Omental fat pad (tissue), 4 donors: Measurements from ENCODE around the gene TOP2B. TPM values are rescaled to one million over a fixed set of nuclear protein-coding genes. Genes with fewer than 3 reads are reported as not detected.

Experiments
- ATAC-seq: fragments of 150-250 bp; one replicate; pipeline ENCODE4 v1.9.1; 2016; ENCODE audit warnings: mild to moderate bottlenecking, moderate library complexity; ENCODE audit not compliant: low FRiP score
- DNase-seq: peaks from one replicate; pipeline ENCODE4 v3.0.0-alpha.2; 2019; ENCODE audit warnings: low spot score
- CTCF ChIP-seq, 3 donors: fragments of 450-650 bp; IDR thresholded peaks; one replicate each; pipeline ENCODE4 v1.5.1; 2016 to 2017; ENCODE audit warnings: antibody characterized with exemption in 3 of 3, mild to moderate bottlenecking in 3 of 3, moderate library complexity in 2 of 3
- total RNA-seq, 4 donors: library from RNA; depleted of rRNA; stranded (reverse); fragments of >200 nt; gene quantifications; one replicate each; pipeline ENCODE4 v1.1.0, GENCODE V29; 2016

TOP2B gene
- total RNA-seq, 4 donors from 2014 or later = 63.0 to 98.0 (median 64.3) TPM

- TF ChIP-seq CTCF (IDR thresholded peaks at IDR 0.05) = no peak
- ATAC-seq = no peak
- DNase-seq = no peak
These were observed 107.0 kb downstream of the TOP2B start for GRCh38 chr3:25557694-25558093.

- ATAC-seq (no peak), DNase-seq (no peak)
- no peak for TF ChIP-seq CTCF (IDR thresholded peaks at IDR 0.05)
These were observed 108.3 kb downstream of the TOP2B start for GRCh38 chr3:25556447-25556846.

GRCh38 chr3:25555695-25556437 lies 108.8 kb downstream of the TOP2B start:
- TF ChIP-seq CTCF (IDR thresholded peaks at IDR 0.05) = no peak
- ATAC-seq (no peak), DNase-seq (no peak)

GRCh38 chr3:25554376-25554775 lies 110.3 kb downstream of the TOP2B start:
- no peak for TF ChIP-seq CTCF (IDR thresholded peaks at IDR 0.05)
- DNase-seq (no peak), ATAC-seq (no peak)

- ATAC-seq (no peak), DNase-seq (no peak)
- TF ChIP-seq CTCF (IDR thresholded peaks at IDR 0.05) = no peak
These were observed 112.5 kb downstream of the TOP2B start for GRCh38 chr3:25552251-25552650.

GRCh38 chr3:25548836-25549235 lies 115.9 kb downstream of the TOP2B start:
- DNase-seq = no peak
- TF ChIP-seq CTCF (IDR thresholded peaks at IDR 0.05) = no peak
- no peak for ATAC-seq

- no peak for ATAC-seq
- TF ChIP-seq CTCF (IDR thresholded peaks at IDR 0.05) = no peak
- DNase-seq = no peak
These were observed 116.6 kb downstream of the TOP2B start for GRCh38 chr3:25547943-25548674.
